ENCODE data around the gene HOXC9.

DNA sequence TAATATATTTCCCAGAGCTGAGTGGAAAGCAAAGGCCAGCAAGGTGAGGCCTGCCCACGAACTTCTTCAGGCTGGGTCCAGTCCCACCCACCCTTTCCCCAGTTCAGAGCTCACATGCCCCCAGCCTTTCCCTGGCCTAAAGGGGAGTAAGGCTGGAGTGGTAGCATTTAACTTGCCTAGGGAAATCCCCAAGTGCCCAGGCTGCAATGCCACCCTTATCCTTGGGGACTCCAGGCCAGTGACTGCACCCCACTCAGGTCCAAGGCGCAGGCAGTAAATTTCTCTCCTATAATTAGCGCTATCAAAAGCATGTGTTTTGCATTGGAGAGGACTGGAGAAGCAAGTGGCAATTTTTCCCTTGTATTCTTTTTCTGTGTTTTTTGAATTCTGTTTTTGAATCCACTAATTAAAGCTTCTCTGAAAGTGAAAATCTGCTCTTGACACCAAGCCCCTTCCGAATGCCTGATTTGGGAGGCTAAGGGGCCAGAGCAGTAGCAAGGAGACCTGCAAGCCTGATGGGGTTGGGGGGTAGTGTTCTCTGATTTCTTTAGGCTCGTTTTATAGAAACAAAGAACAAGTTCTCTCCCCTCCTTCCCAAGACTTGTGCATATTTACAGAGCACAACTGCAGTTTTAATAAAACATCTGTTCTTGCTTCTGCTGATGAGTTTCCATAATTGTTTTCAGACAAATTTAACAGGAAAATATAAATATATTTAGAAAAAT is 24.8 kb downstream of the HOXC9 start:
- TF ChIP-seq, protein P1, sequence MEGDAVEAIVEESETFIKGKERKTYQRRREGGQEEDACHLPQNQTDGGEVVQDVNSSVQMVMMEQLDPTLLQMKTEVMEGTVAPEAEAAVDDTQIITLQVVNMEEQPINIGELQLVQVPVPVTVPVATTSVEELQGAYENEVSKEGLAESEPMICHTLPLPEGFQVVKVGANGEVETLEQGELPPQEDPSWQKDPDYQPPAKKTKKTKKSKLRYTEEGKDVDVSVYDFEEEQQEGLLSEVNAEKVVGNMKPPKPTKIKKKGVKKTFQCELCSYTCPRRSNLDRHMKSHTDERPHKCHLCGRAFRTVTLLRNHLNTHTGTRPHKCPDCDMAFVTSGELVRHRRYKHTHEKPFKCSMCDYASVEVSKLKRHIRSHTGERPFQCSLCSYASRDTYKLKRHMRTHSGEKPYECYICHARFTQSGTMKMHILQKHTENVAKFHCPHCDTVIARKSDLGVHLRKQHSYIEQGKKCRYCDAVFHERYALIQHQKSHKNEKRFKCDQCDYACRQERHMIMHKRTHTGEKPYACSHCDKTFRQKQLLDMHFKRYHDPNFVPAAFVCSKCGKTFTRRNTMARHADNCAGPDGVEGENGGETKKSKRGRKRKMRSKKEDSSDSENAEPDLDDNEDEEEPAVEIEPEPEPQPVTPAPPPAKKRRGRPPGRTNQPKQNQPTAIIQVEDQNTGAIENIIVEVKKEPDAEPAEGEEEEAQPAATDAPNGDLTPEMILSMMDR (IDR thresholded peaks at IDR 0.05; ENCODE audit: insufficient read depth, low read length, poor library complexity, severe bottlenecking), result no peak
- no peak for TF ChIP-seq EZH2phosphoT487 (conservative IDR thresholded peaks at IDR 0.05; ENCODE audit: low read length)
